CD4-positive, alpha-beta T cell treated with Interleukin-21 for 1 hour (primary cell): Measurements from ENCODE around the gene MPZL2.

Experiments
- DNase-seq: peaks from one replicate; pipeline ENCODE4 v3.0.0-alpha.2; 2020

Gene MPZL2

DNA sequence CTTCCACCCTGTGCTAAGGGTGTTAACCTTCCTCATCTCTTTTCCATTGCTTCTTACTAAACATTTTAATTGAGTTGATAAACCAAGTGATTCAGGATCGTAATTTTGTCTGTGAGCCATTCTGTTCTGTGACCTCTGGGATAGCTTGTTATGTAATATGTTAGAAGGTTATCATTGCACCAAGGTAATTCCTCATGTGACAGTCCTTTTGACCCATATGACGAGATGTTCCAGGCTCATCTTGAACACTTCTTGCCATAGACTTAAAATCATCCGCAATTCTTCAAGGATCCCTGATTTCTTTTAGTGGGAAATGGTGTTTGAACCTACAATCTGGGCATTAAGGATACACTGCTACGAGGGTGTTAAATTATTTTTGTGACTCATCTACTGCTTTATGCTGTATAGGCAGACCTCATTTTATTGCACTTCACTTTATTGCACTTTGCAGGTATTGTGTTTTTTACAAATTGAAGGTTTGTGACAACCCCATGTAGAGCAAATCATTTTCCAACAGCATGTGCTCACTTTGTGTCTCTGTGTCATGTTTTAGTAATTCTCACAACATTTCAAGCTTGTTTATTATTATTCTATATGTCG is 19.0 kb upstream of the MPZL2 start:
- no peak for DNase-seq

DNA sequence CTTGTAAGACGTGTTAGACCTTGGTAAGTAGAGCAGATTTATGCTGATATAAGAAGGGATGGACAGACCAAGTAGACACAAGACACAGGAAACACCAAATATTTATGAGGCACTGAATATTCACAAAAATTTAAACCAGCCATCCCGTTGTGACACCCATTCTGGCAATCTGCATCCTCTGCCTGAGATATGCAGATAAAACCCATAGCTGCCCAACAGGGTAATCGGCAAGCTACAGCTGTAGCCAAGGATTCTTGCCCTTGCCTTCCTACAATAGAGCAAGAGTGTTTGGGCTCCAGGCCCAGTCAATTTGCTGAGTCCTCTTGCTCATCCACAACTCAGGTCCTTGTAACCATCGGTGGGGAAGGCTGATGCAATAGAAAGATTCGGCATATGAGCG is 18.5 kb upstream of the MPZL2 start:
- DNase-seq, result no peak

DNA sequence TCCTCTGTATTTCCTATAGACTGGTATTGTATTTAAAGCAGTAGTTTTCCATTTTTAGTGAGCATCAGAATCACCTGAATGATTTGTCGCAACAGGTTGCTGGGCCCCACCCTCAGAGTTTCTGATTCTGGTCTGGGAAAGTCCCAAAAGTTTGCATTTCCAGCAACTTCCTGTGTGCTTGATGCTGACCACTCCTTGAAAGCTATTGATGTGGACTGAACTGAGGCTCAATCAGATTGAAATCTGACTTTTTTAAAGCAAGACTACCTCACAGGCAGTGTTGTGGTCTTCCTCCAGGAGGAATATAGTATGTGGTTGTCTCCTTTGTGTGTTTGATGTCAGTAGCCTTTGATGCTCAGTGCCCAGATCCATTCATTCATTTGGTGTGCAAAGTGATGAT is 17.2 kb upstream of the MPZL2 start:
- peak; percentile 41 for DNase-seq

DNA sequence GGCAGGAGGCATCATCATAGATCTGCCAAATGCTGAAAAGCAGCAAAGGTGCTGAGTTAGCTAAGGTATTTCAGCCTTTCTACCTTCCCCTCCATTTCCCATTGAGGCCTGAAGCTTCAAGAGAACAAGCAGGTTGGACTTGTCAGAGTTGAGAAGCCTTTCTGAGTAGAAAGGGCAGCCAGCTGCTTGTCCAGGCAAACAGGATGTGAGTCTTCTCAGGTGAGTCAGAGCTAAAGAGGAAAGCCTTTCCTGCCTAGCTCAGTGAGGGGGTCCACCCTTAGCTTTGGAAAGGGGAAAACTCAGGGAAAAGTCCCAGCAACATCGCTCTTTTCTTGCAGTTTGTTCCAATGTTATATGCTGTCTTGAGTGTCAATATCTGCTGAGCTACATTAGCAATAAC is 13.2 kb upstream of the MPZL2 start:
- DNase-seq, result no peak

DNA sequence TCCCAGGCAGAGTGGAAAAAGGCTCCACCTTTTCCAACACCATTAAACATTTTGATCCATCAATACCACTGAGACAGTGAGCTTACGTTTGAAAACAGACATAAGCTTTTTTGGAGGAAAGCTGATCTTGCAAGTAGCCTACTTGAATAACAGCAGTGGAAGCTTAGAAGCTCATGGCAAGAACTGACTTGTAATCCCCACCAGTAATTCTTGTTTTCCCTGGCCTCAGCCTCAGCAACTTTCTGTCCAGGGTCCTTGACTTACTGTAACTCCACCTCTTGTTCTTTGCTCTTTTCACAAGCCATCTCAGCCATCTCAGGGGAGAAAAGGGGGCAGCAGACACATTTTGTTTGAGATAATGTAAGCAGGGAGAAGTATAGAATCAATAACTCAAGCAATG is 12.3 kb upstream of the MPZL2 start:
- no peak for DNase-seq

DNA sequence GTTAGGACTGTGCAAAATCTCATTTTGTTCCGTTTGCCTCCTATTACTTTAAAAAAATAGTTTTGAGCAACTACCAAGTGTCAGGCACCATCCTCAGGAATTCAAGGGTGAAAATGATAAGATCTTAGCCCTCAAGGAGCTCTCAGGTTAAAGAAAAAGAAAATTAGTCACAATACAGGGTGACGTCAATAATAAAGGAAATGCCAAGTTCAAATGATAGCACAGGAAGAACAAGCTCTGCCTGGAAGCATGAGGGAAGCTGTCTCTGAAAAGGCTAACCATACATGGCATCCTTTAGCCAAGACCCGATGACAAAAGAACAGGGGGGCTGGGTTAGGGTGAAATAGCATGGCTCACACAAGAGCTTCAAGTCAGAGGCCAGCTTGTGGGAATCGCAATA is 11.1 kb upstream of the MPZL2 start:
- DNase-seq, result no peak

DNA sequence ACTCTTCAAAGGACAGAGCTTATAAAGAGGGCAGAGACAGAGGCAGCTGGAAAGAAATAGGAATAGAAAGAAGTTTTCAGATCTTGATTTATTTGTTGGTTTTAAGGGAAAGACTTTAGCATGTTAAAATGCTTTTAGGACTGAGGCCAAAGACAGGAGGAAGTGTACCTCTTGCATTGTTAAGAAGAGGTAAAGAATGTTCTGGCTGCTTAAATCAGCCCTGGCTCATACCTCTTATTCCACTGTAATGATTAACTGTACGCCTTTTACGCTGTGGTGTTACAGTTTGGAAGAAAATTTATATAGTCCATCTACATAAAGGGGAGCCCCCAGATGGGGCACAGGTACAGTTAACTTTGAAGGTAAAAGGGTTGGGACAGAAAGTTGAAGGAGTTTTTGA is 10.1 kb upstream of the MPZL2 start:
- DNase-seq, result no peak

DNA sequence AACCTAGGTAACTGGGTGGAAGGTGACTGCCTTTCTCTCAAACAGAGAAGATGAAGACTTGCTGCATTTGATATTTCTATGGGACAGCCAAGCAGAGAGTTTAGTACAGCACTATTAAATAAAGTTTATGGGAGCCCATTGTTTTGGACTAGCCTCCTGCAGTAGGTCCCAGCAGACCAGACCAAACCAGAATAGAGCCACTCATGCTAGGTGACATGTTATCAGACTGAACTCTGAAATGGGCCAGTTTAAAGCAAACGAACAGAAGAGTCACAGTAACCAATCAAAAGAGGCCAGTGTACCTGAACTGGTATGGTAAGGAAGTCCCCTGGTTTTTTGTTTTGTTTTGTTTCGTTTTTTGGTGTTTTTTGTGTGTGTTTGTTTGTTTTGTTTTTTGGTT is 7.9 kb upstream of the MPZL2 start:
- no peak for DNase-seq

DNA sequence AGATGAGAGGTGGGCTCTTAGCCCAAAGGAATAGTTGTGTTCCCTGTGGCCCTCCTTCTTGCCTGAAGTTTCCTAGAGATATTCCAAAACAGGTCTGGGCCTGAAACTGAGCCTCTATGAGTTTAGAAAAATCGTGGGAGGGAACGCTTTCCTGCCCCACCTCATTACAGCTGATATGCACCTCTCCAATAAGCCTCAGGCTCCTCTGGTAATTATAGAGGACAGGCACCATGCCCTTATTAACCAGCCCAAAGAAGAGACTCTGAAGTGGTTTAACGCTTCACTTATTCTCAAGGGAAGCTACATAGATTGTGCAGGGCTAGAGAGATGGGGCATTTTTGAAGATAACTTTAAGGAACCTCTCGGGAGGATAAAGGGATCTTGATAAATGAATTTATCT is 3.4 kb upstream of the MPZL2 start:
- DNase-seq, result no peak

DNA sequence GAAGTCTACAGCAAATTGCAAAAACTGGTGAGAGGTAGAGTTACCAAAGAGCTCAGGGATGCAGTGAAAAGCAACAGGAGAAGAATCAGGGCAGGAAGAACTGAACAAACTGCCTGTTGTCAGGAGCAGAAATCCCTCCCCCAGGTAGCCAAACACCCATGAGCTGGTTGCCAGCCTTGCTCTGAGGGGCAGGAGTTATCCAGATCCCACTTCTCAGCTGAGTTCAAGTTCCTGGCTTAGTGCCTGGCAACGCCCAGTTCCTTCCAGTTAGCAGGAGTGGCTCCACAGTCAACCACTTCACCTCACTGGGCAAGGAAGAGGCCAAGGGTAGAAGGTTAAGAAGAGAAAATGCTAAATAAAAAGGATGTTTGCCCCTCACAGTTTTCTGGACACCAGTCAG is 1.9 kb upstream of the MPZL2 start:
- DNase-seq, result no peak

DNA sequence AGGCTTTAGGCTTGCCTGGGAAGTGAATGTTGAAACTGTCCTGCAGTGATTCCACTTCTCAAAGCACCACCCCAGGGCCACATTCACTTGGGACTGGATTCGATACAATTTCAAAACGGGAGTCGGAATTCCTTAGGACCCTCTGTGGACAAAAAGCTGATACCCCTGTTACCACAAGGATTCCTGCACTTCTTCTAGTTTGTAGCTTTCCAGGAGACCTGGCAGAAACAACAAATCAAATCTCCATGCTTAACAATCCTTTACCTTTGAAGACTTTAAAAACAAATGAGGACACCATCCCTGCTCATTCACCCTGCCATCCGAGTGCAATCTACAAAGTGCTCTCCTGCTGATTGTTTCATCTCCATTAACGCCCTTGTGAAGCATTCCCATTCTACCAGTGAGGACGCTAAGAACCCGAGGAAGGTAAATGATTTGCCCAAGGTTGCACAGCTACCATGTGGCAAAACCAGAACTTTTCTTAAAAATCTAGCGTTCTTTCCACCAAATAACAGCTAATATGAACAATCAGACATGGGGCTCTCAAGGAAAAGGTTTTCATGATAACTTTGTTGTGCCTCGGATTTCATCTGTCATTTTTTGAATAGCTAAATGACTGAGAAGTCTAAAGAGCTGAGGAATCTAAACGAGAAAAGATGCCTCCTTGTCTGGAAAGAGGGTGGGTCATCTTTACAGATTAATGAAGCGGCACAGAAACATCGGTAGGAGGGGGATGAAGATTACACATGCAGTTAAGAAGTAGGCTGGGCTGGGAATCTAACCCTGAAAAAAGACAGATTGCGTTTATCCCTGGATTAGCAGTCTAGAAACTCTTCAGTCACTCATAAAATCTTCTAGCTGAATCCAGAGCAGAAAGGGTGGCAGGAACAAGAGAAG is 720 bp upstream of the MPZL2 start:
- DNase-seq, result no peak

DNA sequence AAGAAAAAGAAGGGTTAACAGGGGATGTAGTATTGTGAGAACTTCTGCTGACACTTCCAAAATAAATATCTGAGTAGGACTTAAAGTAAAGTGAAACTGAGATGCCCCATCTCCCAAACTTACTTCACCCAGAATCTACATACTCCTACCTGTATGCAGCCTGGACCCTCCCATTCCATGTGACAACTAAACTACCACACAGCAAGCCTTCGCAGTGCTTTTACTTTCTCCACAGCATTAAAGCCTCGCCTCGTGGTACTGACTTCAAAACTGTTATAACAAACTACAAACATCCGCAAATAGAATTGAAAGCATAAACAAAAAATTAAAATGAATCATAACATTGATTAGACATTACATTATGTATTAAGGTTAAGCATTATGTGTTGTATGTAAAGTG is 985 bp downstream of the MPZL2 start:
- DNase-seq, result no peak

DNA sequence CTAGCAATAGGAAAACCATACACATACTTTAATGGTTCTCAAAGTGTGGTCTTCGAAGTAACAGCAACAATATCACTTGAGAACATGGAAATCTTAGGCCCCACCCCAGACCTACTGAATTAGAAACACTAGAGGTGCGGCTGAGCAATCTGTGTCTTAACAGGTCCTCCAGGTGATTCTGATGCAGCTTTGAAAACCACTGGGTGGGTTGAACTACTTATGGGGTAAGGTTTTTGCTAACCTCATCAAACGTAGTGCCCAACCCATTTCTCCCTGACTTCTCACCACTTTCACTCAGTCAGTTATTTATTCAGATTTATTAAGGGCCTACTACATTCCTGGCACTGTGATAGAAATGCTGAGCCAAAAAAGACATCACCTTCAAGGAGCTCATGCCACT is 3.7 kb downstream of the MPZL2 start:
- DNase-seq, result no peak

DNA sequence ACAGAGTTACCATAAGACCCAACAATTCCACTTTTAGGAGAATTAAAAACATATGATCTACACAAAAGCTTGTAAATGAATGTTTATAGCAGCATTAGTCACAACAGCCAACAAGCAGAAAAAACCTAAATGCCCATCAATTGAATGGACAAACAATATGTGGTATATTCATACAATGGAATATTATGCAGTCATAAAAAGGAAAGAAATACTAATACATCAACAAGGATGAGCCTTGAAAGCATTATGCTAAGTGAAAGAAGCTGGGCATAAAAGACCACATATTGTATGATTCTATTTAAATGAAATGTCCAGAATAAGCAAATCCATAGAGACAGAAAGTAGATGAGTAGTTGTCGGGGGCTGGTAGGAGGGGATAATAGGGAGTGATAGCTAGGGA is 5.0 kb downstream of the MPZL2 start:
- no peak for DNase-seq

DNA sequence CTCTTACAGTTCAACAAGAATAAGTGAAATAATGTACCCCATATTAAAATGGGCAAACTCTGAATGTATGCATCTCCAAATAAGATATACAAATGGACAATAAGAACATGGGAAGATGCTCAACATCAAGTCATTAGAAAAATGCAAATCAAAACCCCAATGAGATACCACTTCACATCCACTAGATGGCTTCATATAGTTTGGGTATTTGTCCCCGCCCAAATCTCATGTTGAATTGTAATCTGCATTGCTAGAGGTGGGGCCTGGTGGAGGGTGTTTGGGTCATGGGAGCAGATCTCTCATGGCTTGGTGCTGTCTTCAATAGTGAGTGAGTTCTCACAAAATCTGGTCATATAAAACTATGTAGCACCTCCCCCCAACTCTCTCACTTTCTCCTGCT is 5.7 kb downstream of the MPZL2 start:
- no peak for DNase-seq

DNA sequence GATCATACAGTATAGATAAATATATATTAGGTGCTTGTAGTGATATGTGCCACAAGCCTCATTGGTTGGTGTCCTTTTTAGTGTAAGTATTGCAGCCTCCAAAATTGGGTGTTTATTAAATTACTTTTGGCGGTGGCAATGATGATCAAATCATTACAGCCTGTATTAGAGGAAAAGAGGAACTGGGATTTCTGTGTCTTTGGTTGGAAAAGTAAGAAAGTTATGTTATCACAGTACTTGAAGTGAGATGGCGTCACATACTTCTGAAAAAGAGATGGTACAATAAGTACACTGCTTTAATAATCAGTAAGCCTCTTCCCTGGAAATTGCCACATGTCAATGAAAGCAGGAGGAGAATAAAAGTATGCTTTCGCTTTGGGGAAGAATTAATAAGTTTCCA is 11.4 kb downstream of the MPZL2 start:
- no peak for DNase-seq

DNA sequence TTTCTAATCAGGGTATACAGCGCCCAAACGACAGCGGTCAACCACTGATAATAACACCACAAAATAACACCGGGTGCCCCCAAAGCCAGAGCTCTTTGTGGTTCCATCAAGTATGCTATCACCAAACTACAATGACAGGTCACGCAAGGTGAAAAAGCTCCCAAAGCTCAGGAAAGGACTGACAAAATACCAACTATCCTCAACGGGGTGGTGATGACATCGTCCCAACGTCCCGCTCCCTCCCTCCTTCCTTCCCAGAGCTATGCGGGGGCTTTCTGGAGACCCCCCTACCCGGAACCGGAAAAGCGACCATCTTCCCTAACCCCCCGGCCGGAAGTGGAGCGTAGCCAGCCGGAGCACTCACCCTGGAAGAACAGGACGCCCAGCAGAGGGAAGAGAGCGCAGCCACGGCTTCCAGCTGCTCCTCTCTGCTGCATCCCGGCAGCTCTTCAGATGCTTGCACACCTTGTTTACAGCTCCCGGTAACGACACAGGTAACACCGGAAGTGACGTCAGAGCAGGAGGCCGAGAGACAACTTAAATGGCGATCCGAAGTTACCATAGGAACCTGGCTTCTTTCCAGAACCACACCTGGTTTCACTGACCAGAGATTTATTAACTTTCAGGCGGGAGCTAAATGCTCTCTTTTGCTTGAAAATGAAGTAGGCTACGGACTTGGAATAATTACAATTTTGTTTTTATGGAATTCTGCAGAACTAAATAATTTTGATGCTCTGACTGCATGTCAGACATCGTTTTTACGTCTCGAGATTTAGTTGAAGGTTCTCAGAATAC is 12.0 kb downstream of the MPZL2 start, which contains the start of gene MPZL3:
Gene MPZL3, minus strand, starts transcription at position 508 of the 795 bp plus-strand sequence. Its CDS starts 71 bp downstream, at position 437.
- DNase-seq, result peak; percentile 95

DNA sequence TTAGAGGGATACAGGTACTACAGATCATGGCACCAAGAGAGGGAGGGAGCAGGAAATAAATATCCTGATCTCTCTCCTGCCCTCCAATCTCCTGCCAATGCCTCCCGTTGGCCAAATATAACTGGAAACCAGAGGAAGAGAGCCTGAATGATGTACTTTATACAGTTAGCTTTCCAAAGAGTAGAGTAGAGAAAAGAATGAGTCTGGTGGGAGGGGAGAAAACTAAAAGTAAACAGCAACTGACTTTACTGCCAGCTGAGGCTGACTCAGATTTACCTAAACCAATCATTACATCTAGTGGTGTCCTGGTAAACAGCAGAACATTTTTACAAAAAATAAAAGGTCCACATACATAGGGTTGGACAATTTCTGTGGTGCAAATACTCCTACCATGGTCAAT is 17.1 kb downstream of the MPZL2 start:
- DNase-seq, result no peak

DNA sequence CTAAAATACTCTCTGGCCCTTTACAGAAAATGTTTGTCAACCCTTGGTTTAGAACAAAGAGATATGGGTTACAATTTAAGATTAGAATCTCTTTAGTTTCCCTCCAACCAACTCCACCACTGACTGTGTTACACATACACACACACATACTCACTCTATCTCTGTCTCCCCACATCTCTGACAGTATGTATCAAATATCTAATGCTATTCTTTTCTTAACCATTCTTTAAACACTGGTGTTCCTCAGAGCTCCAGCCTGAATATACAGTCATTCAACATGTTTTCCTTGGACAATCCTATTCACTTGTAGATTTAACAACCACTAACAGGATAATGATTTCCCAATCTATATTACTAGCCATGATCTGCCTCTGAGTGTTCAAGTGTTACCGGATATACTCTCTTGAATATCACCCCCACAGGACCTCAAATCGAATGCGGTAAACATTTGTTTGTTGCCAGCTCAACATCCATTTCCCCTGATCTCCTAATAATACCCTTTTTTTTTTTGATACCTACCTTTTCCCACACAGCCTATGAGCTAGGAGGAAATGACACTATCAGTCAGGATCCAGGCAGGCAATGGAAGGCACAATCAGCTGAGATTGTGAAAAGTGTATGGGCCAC is 18.0 kb downstream of the MPZL2 start:
- no peak for DNase-seq

DNA sequence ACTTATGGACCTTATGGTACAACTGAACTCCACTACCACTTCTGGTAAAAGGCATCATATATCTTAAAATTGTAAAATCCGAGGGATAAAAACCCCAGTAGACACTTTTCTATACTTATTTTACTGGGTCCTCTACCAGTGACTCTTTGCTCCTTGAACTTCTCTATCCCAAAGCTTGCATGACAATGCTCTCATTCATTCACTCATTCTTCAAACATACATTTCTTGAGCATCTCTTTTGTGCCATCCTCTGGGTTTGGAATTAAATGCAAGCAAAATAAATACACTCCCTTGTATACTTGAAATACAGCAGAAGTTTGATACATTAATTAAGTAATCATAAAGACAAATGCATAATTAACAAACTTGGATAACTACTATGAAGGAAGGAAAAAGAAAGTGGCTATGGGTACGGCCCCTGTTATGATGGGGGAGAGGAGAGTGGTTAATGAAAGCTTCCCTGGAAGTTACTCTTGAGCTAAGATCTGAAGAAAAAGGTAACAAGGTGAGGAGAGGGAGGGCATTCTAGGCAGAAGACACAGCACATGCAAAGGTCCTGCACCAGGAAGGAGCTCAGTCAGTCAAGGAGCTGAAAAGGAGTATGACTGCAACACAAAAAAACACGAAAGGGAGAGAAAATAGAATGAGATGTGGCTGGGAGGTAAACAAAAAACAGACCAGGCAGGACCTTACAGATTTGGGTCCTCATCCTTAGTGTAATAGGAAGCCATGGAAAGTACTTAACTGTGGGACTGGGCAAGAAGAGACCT is 19.9 kb downstream of the MPZL2 start:
- DNase-seq, result no peak

DNA sequence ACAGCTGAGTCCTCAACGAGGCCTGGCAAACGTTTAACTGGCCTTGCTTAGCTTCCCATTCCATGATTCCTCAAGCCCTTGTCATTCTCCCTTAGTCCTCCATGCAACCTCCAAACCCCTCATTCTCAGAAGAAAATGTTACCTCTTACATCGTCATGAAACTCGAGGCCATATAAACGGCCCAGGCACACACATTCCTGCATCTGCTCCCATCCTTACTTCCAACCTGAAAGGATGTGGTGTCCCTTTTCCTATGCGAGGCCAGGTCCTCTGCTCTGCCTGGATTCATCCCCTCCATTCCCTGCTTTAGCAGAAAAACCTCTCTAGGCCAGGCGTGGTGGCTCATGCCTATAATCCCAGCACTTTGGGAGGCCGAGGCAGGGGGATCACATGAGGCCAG is 20.9 kb downstream of the MPZL2 start:
- DNase-seq, result no peak

DNA sequence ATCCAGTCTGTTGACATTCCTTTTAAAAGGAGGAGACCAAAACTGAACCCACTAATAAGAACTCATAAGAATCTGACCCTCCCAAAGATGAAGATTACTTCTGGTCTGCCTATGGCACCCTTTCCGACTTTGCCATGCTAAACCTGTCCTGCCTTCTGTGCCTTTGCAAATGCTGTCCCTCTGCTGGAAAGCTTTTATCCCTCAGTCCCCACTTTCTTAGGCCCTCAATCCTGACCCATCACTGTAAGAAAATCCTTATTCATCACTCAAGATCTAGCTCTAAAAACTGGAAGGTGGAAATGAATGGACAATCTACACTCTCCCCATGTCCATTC is 22.4 kb downstream of the MPZL2 start:
- DNase-seq, result no peak
